H9 (cell line): Measurements from ENCODE around the gene TPM2. TPM values are rescaled to one million over a fixed set of nuclear protein-coding genes. Genes with fewer than 3 reads are reported as not detected.

Source experiments
- DNase-seq: peaks from one replicate; pipeline ENCODE4 v3.0.0-alpha.2; 2017
- H2AFZ ChIP-seq: one replicate; pipeline ENCODE4 v1.6.1; 2013; ENCODE audit warnings: mild to moderate bottlenecking, low read length, control low read depth, moderate library complexity
- H2AK5ac ChIP-seq: 2 replicates; pipeline ENCODE4 v1.6.1; 2013; ENCODE audit warnings: low read length, control low read depth, mixed read lengths; ENCODE audit not compliant: insufficient read length
- H2BK120ac ChIP-seq: one replicate; pipeline ENCODE4 v1.6.1; 2013; ENCODE audit warnings: low read depth, mild to moderate bottlenecking, low read length, control low read depth, inconsistent platforms; ENCODE audit not compliant: poor library complexity, severe bottlenecking
- H2BK12ac ChIP-seq: 2 replicates; pipeline ENCODE4 v1.6.1; 2013; ENCODE audit warnings: low read length, control low read depth, mixed read lengths, low read depth; ENCODE audit not compliant: insufficient read length
- H2BK15ac ChIP-seq: 2 replicates; pipeline ENCODE4 v1.6.1; 2013; ENCODE audit warnings: low read depth, low read length, control low read depth
- H2BK20ac ChIP-seq: one replicate; pipeline ENCODE4 v1.6.1; 2013; ENCODE audit warnings: low read depth, mild to moderate bottlenecking, low read length, control low read depth, inconsistent platforms; ENCODE audit not compliant: poor library complexity, severe bottlenecking
- H2BK5ac ChIP-seq: 2 replicates; pipeline ENCODE4 v1.6.1; 2013; ENCODE audit warnings: low read length, control low read depth, mixed read lengths; ENCODE audit not compliant: insufficient read length
- H3K14ac ChIP-seq: 2 replicates; pipeline ENCODE4 v1.6.1; 2013; ENCODE audit warnings: low read length, control low read depth; ENCODE audit not compliant: insufficient read depth
- H3K18ac ChIP-seq: 2 replicates; pipeline ENCODE4 v1.6.1; 2013; ENCODE audit warnings: low read depth, mild to moderate bottlenecking, mixed read lengths, low read length, control low read depth; ENCODE audit not compliant: insufficient read length
- H3K23ac ChIP-seq: 2 replicates; pipeline ENCODE4 v1.6.1; 2013; ENCODE audit warnings: low read length, control low read depth, mixed read lengths, low read depth; ENCODE audit not compliant: insufficient read length
- H3K23me2 ChIP-seq: 2 replicates; pipeline ENCODE4 v1.6.1; 2013; ENCODE audit warnings: low read depth, mild to moderate bottlenecking, mixed read lengths, low read length, control low read depth; ENCODE audit not compliant: insufficient read length, poor library complexity, severe bottlenecking
- H3K27ac ChIP-seq: 2 replicates; pipeline ENCODE4 v1.5.1; 2013; ENCODE audit warnings: low read length, control low read depth, mixed read lengths, low read depth; ENCODE audit not compliant: insufficient read length
- H3K27me3 ChIP-seq: 2 replicates; pipeline ENCODE4 v1.6.1; 2013; ENCODE audit warnings: low read length, control low read depth, inconsistent platforms; ENCODE audit not compliant: insufficient read depth
- H3K4ac ChIP-seq: 2 replicates; pipeline ENCODE4 v1.6.1; 2013; ENCODE audit warnings: low read depth, mild to moderate bottlenecking, control low read depth, inconsistent platforms, low read length, moderate library complexity
- H3K4me1 ChIP-seq: 2 replicates; pipeline ENCODE4 v1.6.1; 2013; ENCODE audit warnings: low read length, control low read depth, inconsistent platforms; ENCODE audit not compliant: insufficient read depth
- H3K4me2 ChIP-seq: 2 replicates; pipeline ENCODE4 v1.6.1; 2013; ENCODE audit warnings: low read length, control low read depth, mixed read lengths; ENCODE audit not compliant: insufficient read length, insufficient read depth
- H3K56ac ChIP-seq: 2 replicates; pipeline ENCODE4 v1.6.1; 2013; ENCODE audit warnings: low read depth, mild to moderate bottlenecking, mixed read lengths, low read length, control low read depth; ENCODE audit not compliant: insufficient read length
- H3K79me1 ChIP-seq: 2 replicates; pipeline ENCODE4 v1.6.1; 2013; ENCODE audit warnings: low read depth, mild to moderate bottlenecking, moderate library complexity, low read length, control low read depth, inconsistent platforms; ENCODE audit not compliant: insufficient read depth, poor library complexity, severe bottlenecking
- H3K79me2 ChIP-seq: 2 replicates; pipeline ENCODE4 v1.6.1; 2013; ENCODE audit warnings: low read length, control low read depth, inconsistent platforms; ENCODE audit not compliant: insufficient read depth
- H3K9ac ChIP-seq: 2 replicates; pipeline ENCODE4 v1.6.1; 2013; ENCODE audit warnings: low read length, control low read depth, mixed read lengths; ENCODE audit not compliant: insufficient read length; ENCODE audit errors: extremely low read depth
- H3K9me3 ChIP-seq: one replicate; pipeline ENCODE4 v1.6.1; 2013; ENCODE audit warnings: low read depth, low read length, inconsistent platforms; ENCODE audit not compliant: control insufficient read depth
- H3T11ph ChIP-seq: one replicate; pipeline ENCODE4 v1.6.1; 2013; ENCODE audit warnings: mild to moderate bottlenecking, low read length, control low read depth, inconsistent platforms
- H4K20me1 ChIP-seq: one replicate; pipeline ENCODE4 v1.6.1; 2013; ENCODE audit not compliant: control insufficient read depth, insufficient read length, insufficient read depth
- H4K5ac ChIP-seq: 2 replicates; pipeline ENCODE4 v1.6.1; 2013; ENCODE audit warnings: low read depth, mild to moderate bottlenecking, mixed read lengths, low read length, control low read depth; ENCODE audit not compliant: insufficient read length
- H4K8ac ChIP-seq: replicated peaks from 2 replicates; pipeline ENCODE4 v1.6.1; 2013; ENCODE audit warnings: low read length, control low read depth, mixed read lengths, low read depth; ENCODE audit not compliant: insufficient read length
- H4K91ac ChIP-seq: 2 replicates; pipeline ENCODE4 v1.6.1; 2013; ENCODE audit warnings: low read depth, mild to moderate bottlenecking, moderate library complexity, mixed read lengths, low read length, control low read depth; ENCODE audit not compliant: insufficient read length
- H3K27ac Mint-ChIP-seq, 3 experiments: 2 replicates in 2 of 3; 3 replicates in 1 of 3; pipeline ENCODE4 v1.8.0; 2020 to 2021; ENCODE audit warnings: mixed read lengths in 3 of 3, mild to moderate bottlenecking in 1 of 3, moderate library complexity in 1 of 3
- H3K27me3 Mint-ChIP-seq: 2 replicates; pipeline ENCODE4 v1.8.0; 2021; ENCODE audit warnings: low read depth, mild to moderate bottlenecking, moderate library complexity, mixed read lengths
- H3K36me3 Mint-ChIP-seq, 3 experiments: 2 replicates in 2 of 3; 3 replicates in 1 of 3; pipeline ENCODE4 v1.8.0; 2020 to 2021; ENCODE audit warnings: low read depth in 3 of 3, mixed read lengths in 3 of 3; ENCODE audit not compliant: insufficient read depth in 1 of 3
- H3K4me1 Mint-ChIP-seq, 2 experiments: 2 replicates each; pipeline ENCODE4 v1.8.0; 2020; ENCODE audit warnings: mixed read lengths in 2 of 2
- H3K4me3 Mint-ChIP-seq, 2 experiments: 2 replicates in 1 of 2; 3 replicates in 1 of 2; pipeline ENCODE4 v1.8.0; 2020 to 2021; ENCODE audit warnings: mild to moderate bottlenecking in 2 of 2, mixed read lengths in 2 of 2, moderate library complexity in 1 of 2
- H3K9me3 Mint-ChIP-seq, 2 experiments: 2 replicates in 1 of 2; 3 replicates in 1 of 2; pipeline ENCODE4 v1.8.0; 2020; ENCODE audit warnings: mild to moderate bottlenecking in 2 of 2, mixed read lengths in 2 of 2, moderate library complexity in 1 of 2
- CTCF ChIP-seq: fragments of 200-600 bp; sonication (generic); conservative IDR thresholded peaks from 3 replicates; pipeline ENCODE4 v1.8.0; 2021; ENCODE audit warnings: antibody characterized with exemption, mild to moderate bottlenecking
- WGBS: extraction: QIAGEN DNeasy Blood & Tissue Kit; methylation state at CpG from one replicate; pipeline ENCODE4 v1.1.7; 2013; ENCODE audit warnings: missing lambda C conversion rate, low lambda C conversion rate, mixed read lengths; ENCODE audit not compliant: insufficient read length; ENCODE audit errors: extremely low coverage; 5-methylcytosine and 5-hydroxymethylcytosine counted together
- total RNA-seq: library from RNA; stranded (reverse); gene quantifications from 2 replicates; pipeline ENCODE4 v1.2.1, GENCODE V29; 2021

Gene TPM2
- total RNA-seq, 1 experiment from 2014 or later: 225 TPM

- Histone ChIP-seq H3K4me1 (no peaks in the 10 kb centered on the region), H2BK15ac (no peak overlapping the region), H3K18ac (no peak overlapping the region), H4K91ac (no peak overlapping the region), H2BK12ac (no peak overlapping the region), H3K27ac (no peak overlapping the region), H2AFZ (no peak overlapping the region), H3K79me2 (no peaks in the 10 kb centered on the region), H2BK20ac (no peak overlapping the region), H2BK120ac (no peak overlapping the region), H2AK5ac (no peak overlapping the region), H3K79me1 (no peaks in the 10 kb centered on the region), H4K8ac (no peak overlapping the region), H3K56ac (no peak overlapping the region), H3K14ac (no peak overlapping the region), H4K20me1 (no peaks in the 10 kb centered on the region), H3T11ph (no peak overlapping the region), H3K27me3 (no peaks in the 10 kb centered on the region), H3K9ac (no peak overlapping the region), H3K4ac (no peak overlapping the region), H3K23ac (no peak overlapping the region), H4K5ac (no peak overlapping the region), H3K4me2 (no peak overlapping the region), H3K23me2 (no peaks in the 10 kb centered on the region), H3K9me3 (no peaks in the 10 kb centered on the region), H2BK5ac (no peak overlapping the region)
- Mint-ChIP-seq H3K27me3 (no peaks in the 10 kb centered on the region), H3K36me3 (peaks cover 30 to 84% (median 58%) of the 10 kb centered on the region in 3 experiments), H3K4me3 (no peak overlapping the region), H3K4me1 (no peaks in the 10 kb centered on the region), H3K9me3 (no peaks in the 10 kb centered on the region), H3K27ac (peak overlapping the region in 1 of 3 experiments; percentile 73; a peak in 2 of 7 replicates)
- no peak for TF ChIP-seq CTCF
- no CpG with 5 or more reads among the region's 4 CpGs for WGBS
- DNase-seq: no peak
Observed at GRCh38 chr9:35708146-35708545, 18.4 kb upstream of the TPM2 start.
